NCI-H1417 (cell line): ENCODE data around the gene OSBPL10.
A peak's percentile ranks its signal among the peaks of the same experiment; 100 is the strongest.
"Not testable (repeated sequence)": the region's sequence is repeated elsewhere in the genome, so short reads cannot be mapped to it uniquely, and the experiment has no call there.

ENCODE experiments used
- DNase-seq, 3 experiments: peaks; one replicate each; lab custom pipeline; 2025; lab: John Stamatoyannopoulos, UW

OSBPL10 gene

GRCh38 chr3:31704591-31705179 is 276.4 kb downstream of the OSBPL10 start:
- DNase-seq: peak in 1 of 3 experiments; percentile 1

GRCh38 chr3:31704156-31704555 is 276.9 kb downstream of the OSBPL10 start:
- DNase-seq: no peak

GRCh38 chr3:31701286-31701685 is 279.8 kb downstream of the OSBPL10 start:
- no peak for DNase-seq

GRCh38 chr3:31699309-31699953 is 281.6 kb downstream of the OSBPL10 start:
- DNase-seq: peak in 1 of 3 experiments; percentile 4

- no peak for DNase-seq
Observed at GRCh38 chr3:31696815-31697548, 284.1 kb downstream of the OSBPL10 start.

- no peak for DNase-seq
Observed at GRCh38 chr3:31696009-31696297, 285.1 kb downstream of the OSBPL10 start.

- peak in 1 of 3 experiments; percentile 6 for DNase-seq
Observed at GRCh38 chr3:31695280-31696008, 285.6 kb downstream of the OSBPL10 start.

- DNase-seq: no peak
Observed at GRCh38 chr3:31693346-31693745, 287.7 kb downstream of the OSBPL10 start.

GRCh38 chr3:31692751-31693150 is 288.3 kb downstream of the OSBPL10 start:
- no peak for DNase-seq

GRCh38 chr3:31690771-31691170 is 290.3 kb downstream of the OSBPL10 start:
- no peak for DNase-seq

- not testable (repeated sequence) for DNase-seq
Observed at GRCh38 chr3:31689523-31689922, 291.5 kb downstream of the OSBPL10 start.

- no peak for DNase-seq
Observed at GRCh38 chr3:31688984-31689383, 292.1 kb downstream of the OSBPL10 start.

- no peak for DNase-seq
Observed at GRCh38 chr3:31687020-31687802, 293.9 kb downstream of the OSBPL10 start.

GRCh38 chr3:31680072-31680870 is 300.8 kb downstream of the OSBPL10 start:
- no peak for DNase-seq

- no peak for DNase-seq
Observed at GRCh38 chr3:31676556-31676955, 304.5 kb downstream of the OSBPL10 start.

- DNase-seq: no peak
Observed at GRCh38 chr3:31673950-31674349, 307.1 kb downstream of the OSBPL10 start.

- no peak for DNase-seq
Observed at GRCh38 chr3:31671976-31672375, 309.1 kb downstream of the OSBPL10 start.

- no peak for DNase-seq
Observed at GRCh38 chr3:31671451-31671850, 309.6 kb downstream of the OSBPL10 start.

GRCh38 chr3:31670722-31671121 is 310.3 kb downstream of the OSBPL10 start:
- no peak for DNase-seq

- no peak for DNase-seq
Observed at GRCh38 chr3:31670136-31670535, 310.9 kb downstream of the OSBPL10 start.

- no peak for DNase-seq
Observed at GRCh38 chr3:31668242-31668641, 312.8 kb downstream of the OSBPL10 start.
